ENCODE measurements around the gene RPUSD4.

Gene RPUSD4

DNA sequence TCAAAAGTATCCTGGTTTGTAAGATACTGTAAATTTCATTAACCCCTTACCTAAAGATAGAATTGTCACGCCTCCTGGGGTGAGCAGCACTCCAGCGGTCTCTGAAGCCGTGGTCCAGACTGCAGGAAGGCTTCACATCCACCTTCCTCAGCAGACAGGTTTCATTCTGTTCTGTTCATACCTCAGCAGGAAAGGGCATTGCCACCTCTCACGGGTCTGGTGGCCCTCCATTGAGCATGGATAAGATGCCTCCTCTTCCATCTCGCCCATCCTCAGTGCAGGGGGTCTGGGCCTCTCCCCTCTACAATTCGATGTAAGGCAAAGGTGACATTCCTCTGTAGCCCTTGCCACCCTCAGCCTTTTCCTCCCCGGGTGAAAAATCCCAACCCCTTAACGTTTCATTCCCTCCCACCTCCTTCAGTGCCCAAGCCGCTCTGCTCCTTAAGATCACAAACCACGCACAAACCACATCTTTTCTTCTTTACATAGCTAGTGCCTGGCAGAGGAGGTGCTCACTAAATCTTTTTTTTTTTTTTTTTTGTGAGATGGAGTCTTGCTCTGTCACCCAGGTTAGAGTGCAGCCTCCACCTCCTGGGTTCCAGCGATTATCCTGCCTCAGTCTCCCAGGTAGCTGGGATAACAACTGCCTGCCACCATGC lies 28.5 kb downstream of the RPUSD4 start:
- DNase-seq (ENCODE audit: low read depth in 2 of 2), result no peak

DNA sequence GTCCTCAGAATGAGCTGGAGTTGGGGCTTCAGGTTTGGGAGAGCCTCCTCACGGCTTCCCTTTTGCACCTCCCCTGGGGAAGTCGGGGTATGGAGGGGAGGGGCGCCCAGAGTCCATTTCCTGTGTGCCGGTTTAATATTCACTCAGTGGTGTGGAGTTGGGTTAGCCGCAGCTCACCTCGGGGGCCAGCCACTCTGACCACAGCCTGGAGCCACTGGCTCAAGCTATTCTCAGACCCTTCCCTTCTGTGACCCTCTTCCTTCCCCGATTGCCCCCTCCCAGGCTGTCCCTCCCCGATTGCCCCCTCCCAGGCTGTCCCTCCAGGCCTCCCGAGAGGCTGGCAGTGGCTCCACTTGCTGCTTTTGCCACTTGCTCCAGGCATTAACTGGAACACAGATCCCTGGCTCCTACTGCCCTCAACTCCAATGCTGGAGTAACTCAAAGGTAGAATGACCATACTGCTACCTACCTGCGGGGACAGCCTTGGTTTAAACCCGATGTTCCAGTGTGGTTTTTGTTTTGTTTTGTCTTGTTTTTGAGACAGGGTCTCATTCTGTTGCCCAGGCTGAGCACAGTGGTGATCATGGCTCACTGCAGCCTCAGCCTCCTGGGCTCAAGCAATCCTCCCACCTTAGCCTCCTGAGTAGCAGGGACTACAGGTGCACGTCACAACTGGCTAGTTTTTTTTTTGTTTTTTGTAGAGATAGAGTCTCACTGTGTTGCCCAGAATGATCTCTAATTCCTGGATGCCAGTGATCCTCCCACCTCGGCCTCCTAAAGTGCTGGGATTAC lies 29.3 kb downstream of the RPUSD4 start:
- no peak for DNase-seq (ENCODE audit: low read depth in 2 of 2)

DNA sequence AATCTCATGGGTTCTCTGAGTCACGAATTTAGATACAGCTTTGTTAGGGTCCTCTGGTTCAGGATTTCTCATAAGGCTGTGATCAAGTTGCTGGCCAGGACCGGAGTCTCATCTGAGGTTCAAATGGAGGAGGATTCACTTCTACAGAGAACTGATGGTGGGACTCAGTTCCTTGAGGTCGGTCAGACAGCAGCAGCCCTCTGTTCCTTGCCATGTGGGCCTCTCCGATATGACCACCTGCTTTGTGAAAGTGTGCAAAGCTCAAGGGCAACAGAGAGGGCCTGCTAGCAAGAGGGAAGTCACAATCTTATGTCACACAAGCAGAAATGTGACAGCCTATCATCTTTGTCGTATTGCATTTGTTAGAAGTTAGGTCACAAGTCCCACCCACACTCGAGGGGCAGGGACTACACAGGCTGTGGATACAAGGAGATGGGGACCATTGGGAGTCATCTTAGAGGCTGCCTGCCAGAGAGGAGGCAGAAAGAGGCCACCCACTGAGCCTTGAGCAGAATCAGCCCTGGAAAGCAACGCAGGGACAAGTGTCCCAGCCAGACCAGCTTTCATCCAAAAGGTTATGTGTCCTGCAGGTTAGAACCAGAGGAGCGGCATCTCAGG lies 34.5 kb downstream of the RPUSD4 start:
- no peak for DNase-seq (ENCODE audit: low read depth in 2 of 2)

DNA sequence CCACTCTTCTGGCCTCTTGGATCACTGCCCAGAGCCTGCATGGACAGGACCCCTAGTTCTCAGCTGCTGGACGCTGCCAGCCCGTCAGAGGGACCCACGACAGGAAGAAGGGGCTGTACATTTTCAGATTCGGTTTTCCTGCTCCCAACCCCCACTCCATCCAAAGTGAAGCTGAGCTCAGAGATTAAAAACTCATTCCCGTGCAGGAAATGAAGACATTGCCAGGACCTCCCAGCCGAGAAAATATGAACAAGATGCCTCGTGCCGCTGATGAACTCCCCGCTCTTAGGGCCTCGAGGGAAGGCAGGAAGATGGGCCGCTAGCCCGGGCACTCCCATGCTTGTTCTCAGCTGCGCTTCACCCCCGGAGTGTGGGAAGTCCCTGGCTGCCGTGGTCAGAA lies 36.1 kb downstream of the RPUSD4 start:
- no peak for DNase-seq (ENCODE audit: low read depth in 2 of 2)

DNA sequence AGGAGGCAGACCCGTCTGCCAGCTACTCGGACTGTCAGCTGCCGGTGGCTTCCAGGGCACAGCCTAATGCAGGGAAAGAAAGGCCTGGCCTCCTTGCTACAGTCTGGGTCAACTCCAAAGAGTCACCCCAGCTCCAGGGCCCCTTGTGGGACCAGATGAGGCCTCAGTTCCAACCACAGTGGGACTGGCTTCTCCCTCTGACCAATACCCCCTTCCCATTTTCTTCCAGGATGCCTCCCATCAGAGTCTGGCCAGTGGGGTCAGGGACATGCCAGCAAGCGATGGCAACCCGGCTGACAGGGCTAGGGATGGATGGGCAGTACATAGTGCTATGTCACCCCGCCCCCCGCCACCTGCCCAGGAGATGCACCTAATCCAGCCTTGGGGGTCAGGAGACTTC lies 36.6 kb downstream of the RPUSD4 start:
- DNase-seq (ENCODE audit: low read depth in 2 of 2), result no peak

DNA sequence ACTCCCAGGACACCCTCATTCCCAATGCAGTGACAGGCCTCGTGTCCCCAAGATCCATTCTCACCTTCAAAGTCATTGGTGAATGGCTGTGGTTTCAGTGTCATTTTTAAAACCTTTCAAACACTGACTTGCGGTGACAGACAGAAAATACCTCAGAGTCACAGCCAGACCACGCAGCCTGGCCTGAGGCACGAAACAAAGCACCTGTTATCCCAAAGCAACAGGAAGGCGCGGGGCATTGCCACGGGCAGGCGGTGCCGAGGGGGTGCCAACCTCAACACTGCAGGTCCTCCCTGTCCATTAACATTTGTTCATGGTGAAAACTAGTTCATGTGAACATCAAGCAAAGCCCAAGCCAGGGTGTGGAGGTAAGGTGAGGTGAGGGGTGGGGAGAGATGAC lies 38.2 kb downstream of the RPUSD4 start:
- no peak for DNase-seq (ENCODE audit: low read depth in 2 of 2)

DNA sequence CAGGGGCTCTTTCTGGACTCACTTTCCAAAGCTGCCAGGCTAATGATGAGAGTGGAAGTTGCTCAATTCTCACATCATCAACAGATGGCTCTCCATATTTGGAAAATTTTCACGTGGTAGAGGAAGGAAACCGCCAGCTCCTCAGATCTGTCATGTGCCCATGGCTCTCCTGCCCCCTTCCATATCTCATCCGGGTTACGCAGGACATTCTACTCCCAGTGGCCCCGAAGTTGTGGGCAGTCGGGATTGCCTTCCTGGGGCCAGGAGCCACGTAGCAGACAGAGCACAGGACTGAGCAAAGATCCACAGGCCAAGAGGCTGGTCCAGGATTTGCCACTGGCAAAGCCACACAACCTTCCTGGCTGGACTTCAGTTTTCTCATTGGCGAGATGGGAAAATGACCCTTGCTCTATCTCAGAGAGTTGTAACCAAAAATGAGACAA lies 38.8 kb downstream of the RPUSD4 start:
- DNase-seq (ENCODE audit: low read depth in 2 of 2), result no peak

DNA sequence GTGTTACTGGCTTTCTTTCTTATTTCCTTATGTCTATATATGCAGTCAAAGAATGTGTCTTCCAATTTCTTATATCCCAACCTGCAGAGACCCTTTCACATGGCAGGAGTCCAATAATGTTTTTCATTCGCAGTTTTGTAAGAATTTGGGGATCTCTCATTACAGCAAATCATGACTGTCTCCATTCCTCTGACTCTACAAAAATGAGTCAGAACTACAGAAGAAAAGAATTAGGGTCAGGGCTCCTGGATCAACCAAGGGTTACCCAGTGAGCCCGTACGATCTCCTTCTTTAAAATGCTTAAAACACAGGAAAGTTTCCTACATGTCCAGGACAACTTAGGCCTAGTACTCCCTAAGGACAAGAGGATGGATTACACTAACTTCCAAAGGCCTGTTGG lies 42.2 kb downstream of the RPUSD4 start:
- DNase-seq (ENCODE audit: low read depth in 2 of 2), result no peak

DNA sequence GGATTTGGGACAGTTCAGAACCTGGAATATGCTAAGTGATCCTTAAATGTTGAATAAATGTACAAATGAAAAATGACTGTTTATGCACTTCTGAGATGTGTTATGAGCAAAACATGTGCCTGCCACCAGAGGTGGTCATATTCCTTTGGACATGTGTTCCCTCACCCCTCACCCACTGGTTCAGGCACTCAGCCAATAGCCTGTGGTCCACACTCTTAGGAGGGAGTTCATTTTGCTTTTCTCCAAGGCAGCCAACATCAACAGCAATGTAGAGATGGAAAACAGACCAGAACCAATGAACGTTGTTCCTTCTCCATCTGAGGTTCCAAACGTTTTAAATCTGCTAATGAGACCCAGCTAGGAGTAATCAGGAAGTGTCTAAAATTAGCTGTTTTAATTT lies 44.0 kb downstream of the RPUSD4 start:
- DNase-seq (ENCODE audit: low read depth in 2 of 2), result no peak

DNA sequence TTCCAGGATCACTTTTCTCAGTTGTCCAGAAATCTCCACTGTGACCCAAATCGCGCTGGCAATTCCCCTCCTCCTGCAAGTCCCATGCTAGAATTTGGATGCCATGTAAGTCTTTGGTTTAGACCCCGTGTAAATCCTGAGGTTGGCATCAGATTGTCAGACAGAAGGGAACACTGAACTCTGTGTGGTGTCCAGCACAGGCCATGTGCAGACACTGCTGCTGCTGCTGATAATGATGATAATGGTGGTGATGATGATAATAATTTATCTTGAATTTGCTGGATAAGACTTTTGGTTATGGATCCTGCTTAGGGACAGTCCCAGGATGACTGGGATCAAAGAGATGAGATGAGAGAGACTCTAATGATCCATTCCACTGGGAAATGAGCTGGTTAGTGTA lies 45.0 kb downstream of the RPUSD4 start:
- no peak for DNase-seq (ENCODE audit: low read depth in 2 of 2)

DNA sequence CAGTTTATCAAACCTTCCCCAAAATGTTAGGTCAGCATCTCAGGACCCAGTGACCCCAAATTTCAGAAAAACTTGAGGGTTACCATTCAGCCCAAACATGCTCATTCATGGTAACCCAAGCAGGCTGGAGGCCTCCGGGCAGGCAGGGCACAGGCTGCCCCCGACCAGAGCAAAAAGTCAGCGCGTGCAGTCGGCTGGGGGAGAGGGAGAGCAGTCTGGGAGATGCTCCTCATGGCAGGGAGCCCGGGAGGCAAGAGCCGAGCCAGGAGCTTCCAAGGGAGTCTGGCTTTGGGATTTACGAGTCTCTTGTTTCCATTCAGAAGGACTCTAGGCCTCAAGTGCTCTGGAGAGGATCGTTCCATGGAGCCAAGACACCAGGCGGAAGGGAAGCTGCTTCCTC lies 45.7 kb downstream of the RPUSD4 start:
- DNase-seq (ENCODE audit: low read depth in 2 of 2), result no peak

DNA sequence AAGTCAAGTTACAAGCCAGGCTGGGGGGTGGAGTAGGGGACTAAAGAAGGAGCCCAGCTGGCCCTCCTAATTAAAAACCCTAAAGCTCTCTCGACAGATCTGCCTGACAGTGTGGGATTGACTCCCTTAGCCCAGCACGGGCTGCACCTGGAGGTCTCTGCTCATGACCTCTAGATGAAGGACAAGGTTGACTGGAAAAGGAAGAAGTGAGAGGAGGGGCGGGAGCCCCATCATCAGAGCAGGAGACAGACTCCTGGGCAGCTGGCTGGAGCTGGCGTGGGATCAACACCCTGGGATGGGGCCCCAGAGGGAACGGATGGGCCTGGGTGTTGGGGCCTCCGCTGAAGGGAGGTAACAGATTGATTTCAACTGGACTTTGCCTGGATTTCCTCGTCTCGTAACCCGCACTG lies 46.1 kb downstream of the RPUSD4 start:
- no peak for DNase-seq (ENCODE audit: low read depth in 2 of 2)

DNA sequence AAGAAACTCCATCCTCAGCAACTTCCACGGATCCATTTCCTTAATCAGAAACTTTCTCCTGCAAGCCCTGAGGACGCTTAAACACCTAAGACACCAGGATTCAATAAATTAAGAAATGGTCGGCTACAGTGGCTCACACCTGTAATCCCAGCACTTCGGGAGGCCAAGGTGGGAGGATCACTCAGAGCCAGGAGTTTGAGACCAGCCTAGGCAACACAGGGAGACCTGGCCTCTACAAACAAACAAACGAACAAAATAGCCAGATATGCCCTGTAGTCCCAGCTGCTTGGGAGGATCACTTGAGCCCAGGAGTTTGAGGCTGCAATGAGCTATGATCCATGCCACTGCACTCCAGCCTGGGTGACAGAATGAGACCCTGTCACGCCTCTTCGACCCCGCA lies 46.7 kb downstream of the RPUSD4 start:
- no peak for DNase-seq (ENCODE audit: low read depth in 2 of 2)

DNA sequence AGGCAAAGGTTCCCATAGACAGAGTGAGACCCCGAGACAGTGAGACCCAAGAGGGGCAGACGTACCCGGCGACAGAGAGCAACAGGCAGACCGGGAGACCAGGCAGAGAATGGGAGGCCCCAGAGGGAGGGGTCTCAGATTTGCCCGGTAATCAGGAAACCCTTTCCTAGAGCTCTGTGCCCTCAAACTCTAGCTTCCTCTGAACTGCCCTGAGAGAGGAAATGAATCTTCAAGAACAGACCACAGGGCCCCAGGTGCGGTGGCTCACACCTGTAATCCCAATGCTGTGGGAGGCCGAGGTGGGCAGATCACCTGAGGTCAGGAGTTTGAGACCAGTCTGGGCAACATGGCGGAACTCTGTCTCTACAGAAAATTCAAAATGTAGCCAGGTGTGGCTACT lies 47.7 kb downstream of the RPUSD4 start:
- DNase-seq (ENCODE audit: low read depth in 2 of 2), result no peak

DNA sequence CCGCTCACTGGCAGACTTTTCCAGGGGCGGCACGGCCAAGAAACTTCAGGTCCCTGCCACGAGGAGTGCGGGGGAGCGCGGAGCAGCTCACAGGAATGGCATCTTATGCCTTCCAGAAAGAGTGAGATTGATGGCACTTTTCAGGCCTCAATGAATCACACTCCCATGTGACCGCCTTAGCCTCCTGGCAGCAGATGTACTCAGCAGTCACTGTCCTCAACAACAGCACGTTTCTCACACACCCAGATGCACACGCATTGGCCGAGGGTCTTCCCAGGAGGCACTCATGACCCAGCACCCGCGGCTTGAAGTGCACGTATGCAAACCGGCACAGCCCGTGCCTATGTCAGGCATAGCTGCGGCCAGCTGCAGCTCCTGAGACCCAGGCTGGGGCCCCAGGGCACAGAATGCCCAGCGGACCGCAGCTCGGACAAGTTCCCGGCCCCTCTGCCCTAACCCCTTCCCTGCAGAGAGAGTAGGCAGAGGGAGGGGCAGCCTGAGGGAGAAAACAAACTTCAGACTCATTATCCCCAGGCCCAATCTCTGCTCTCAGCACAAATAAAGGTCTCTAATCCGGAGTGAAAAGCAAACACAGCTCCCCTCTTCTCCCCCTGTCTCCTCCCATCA lies 48.3 kb downstream of the RPUSD4 start:
- no peak for DNase-seq (ENCODE audit: low read depth in 2 of 2)

DNA sequence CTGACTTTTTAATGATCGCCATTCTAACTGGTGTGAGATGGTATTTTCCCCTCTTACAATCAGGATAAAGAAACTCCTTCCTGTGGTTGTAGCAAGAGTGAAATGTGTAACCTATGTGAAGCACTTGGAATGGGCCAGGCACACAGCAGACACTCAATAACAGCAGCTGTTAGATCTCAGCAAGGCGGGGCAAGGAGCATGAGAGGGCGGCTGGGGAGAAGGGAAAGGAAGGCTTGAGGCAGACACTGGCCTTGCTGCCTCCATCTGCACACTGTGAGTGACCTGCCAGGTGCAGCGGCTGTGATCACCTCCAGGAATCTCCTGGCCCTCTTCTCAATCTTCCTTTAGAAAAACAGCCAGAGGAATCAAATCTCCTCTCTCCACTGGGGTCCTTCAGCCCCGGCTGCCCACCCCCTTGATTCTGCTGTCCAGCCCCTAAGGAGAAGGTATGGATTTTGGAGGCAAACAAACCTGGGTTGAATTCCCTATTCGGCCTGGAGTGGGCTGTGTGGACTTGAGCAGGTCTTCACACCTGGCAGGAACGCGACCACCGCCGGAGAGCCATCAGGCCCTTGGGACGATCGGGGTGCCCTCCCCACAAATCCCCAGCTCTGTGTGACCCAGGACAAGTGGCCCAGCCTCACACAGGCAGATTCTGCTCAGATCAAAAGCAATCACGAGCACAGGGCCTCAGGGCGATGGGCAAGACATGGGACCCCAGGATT lies 49.0 kb downstream of the RPUSD4 start:
- DNase-seq (ENCODE audit: low read depth in 2 of 2), result no peak

DNA sequence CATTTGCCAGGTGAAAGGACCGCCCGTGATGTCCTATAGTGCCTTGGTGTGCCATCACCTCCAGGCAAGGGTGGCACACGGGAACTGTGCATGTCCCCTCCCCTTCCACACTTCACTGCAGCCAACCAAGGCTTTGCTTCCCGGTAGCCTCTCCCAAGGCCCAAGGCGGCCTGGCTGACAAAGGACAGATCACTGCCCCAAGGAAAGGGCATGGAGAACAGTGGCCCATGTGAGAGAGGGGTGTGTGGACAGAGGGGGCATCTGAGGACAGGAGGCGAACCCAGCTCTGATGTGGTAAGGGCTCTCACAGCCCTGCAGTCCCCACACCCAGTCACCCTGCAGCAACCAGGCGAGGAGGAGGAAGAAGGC lies 50.4 kb downstream of the RPUSD4 start:
- DNase-seq (ENCODE audit: low read depth in 2 of 2), result no peak

DNA sequence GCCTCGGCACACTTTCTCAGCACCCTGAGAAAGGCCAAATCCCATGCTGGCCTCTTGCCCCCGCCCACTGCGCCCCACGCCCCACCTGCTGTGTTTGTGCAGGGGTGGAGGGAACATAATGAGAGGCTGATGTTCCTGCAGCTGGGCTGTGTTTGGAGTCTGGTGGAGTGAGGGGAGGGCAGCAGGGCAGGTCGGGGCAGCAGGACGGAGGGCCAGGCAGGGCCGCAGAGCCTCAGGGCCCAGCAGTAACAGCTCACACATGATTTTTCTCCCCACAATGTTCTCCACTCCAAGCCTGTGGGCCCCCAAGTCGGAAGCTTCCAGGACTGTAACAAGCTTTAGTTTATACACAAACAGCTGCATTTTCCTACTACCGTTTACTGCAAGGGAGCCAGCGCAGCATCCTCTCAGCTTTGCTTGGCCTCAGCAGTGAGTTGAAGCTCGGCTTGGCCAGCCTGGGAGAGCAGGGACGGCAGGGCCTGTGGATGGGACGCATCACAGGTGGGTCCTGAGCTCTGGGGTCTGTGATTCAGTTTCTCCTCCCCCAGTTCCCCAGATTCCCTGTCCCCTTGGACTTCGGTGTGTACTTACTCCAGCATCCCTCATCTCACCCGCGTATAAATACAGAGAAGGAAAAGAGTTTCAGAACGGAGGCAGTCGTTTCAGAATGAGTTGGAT lies 51.0 kb downstream of the RPUSD4 start:
- no peak for DNase-seq (ENCODE audit: low read depth in 2 of 2)

DNA sequence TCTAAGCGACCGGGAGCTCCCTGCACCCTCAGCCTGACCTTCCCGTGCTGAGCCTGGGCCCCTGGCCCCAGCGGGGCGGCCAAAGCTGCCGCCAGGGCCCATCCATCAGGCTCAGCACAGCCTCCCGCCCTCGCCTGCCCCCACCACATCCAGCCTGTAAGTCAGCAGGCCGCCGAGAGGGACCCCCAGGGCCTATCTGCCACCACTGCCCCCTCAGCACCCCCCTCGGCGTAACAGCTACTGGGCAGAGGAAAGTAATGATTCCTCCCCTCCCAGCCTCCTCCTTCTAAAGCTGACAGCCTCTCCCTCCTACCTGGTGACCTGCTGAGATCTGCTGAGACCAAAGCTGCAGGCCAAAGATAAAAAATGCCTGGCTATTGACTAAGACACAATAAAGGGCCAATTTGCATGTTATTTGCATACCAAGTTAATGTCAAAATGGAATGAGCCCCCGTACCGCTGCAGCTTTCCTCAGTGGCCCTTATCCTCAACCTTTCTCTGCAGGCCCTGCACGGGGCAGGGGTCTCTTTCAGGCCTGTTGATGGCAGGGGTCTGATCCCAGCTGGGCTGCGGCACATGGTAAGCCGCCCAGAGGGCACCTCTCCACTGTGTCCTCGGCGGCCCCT lies 51.6 kb downstream of the RPUSD4 start:
- DNase-seq (ENCODE audit: low read depth in 2 of 2), result no peak

DNA sequence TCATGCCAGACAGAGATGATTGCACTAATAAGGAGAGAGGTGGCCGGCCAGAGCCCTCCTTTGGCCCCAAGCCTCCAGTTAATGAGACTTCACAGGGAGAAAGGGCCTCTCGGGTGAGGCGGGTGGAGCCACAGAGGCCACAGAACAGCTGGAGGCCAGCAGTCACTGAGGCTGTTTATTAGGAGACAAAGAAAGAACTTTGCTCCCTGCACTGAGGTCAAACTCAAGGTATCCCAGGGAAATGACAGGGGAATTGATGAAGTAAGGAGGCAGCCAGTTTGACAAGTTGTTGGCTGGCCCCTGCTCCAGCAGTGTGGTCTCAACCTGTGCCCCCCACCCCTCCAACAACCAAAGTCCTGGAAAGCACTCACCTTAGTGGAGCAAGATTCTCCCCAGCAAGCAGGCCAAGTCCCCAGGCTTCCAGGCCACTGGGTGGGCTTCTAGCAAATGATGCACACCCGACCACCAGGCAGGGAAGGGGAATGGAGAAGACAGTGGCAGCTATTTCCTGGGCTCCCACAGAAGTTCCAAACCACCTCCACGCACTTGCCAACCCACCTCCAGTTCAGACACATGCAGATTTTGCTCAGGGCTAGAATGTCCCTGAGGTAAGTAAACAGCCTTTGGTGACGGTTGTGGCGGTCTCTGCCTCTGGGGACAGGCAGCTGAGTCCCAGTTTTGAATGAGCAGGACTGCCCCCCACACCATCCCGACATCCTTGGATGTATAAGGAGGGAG lies 53.2 kb downstream of the RPUSD4 start:
- no peak for DNase-seq (ENCODE audit: low read depth in 2 of 2)

Data from stimulated activated CD4-positive, alpha-beta T cell treated with anti-CD3 and anti-CD28 coated beads, Interleukin-1b, Interleukin-23, amount 100 ng/mL, for 1 hour (primary cell).